Fibroblast of skin of scalp (primary cell): ENCODE measurements around the gene SFRP5. TPM values are rescaled to one million over a fixed set of nuclear protein-coding genes. Genes with fewer than 3 reads are reported as not detected.

ENCODE experiments used
- DNase-seq: peaks from one replicate; pipeline ENCODE4 v3.0.0-alpha.2; 2013
- polyA plus RNA-seq, 2 experiments: library from polyadenylated mRNA; unstranded; fragments of 120-200 nt; gene quantifications; one replicate each; pipeline ENCODE4 v1.2.1, GENCODE V29; 2013; ENCODE audit not compliant: insufficient read length in 2 of 2

Gene SFRP5
- not detected for polyA plus RNA-seq (2013, experiment 1 of 2; ENCODE audit: insufficient read length)
- not detected for polyA plus RNA-seq (2013, experiment 2 of 2; ENCODE audit: insufficient read length)

DNA sequence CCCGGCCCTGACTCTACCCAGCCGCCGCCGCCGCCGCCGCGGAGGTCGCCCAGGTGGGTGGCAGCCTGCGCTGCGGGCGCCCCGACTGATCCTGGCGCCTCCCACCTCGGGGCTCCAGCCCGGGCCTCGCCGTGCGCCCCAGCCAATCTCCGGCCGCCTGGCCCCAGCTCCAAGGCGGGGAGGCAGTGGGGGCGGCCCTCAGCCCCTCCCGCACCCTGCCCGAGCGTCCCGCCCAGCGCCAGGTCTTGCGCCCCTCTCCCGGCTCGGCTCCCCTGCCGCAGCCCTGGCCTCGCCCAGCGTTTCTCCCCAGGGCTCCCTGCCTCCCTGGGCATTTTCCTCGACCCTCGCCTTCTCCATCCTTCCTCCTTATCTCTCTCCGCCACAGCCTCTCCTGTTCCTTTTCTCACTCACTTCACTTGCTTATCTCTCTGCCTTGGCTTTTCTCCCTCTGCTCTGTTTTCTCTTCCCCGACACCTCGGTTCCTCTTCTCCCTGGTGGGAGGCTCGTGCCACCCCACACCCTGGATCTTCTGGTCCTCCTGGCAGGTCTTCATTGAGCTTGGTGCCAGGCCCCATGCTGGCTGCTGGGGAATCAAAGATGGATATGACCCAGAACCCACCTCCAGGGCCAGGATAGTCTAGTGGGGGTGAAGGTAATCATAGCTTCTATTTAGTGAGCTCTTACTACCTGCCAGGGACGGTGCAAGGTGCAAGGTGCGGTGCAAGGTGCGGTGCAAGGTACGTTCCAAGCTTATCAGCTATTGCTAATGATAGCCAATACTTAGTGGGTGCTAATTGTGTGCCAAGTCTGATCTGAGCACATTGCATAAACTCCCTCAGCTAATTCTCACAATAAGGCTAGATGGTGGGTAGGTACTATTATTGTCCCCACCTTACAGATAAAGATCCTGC, at the start of gene SFRP5:
SFRP5 (minus strand) TSS at position 87 of the 911 bp plus-strand sequence. CDS start 166 bp downstream, outside the sequence.
- DNase-seq, result no peak

GRCh38 chr10:97820096-97820704, 48.4 kb upstream of the SFRP5 start:
- DNase-seq, result no peak

- DNase-seq, result no peak
Measured at GRCh38 chr10:97818572-97818971, 46.8 kb upstream of the SFRP5 start.

DNA sequence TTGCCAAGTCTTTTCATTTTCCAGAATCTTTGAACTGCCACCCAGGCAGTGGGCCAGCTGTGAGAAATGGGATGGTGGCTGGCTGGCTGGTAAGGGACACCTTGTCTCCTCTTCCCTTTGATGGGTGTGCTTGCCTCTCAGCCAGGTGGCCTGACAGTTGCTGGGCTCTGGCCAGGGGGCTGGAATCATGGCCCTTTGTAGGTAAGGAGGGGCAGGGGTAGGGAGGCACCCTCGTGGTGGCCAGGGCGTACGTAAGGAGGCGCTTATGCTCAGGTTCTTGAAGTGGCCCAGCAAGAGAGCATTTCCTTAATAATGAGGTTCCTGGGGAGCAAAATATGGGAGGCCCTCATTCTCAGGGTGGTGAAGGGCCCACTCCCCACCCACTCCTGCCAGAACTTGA, 44.8 kb upstream of the SFRP5 start:
- no peak for DNase-seq

GRCh38 chr10:97814996-97815395, 43.2 kb upstream of the SFRP5 start:
- no peak for DNase-seq

- no peak for DNase-seq
Measured at GRCh38 chr10:97813311-97813710, 41.5 kb upstream of the SFRP5 start.

DNA sequence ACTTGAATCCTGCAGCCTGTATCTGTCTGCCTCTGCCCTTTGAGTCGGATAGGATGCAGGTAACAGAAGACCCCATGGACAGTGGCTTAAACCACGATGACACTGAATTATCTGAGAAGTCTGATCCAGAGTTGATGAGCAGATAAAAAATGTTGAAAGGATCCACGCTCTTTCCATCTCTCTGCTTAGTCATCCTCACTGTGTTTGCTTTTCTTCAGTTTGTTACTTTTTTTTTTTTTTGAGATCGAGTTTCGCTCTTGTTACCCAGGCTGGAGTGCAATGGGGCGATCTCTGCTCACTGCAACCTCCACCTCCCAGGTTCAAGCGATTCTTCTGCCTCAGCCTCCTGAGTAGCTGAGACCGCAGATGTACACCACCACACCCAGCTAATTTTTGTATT, 40.9 kb upstream of the SFRP5 start:
- no peak for DNase-seq

DNA sequence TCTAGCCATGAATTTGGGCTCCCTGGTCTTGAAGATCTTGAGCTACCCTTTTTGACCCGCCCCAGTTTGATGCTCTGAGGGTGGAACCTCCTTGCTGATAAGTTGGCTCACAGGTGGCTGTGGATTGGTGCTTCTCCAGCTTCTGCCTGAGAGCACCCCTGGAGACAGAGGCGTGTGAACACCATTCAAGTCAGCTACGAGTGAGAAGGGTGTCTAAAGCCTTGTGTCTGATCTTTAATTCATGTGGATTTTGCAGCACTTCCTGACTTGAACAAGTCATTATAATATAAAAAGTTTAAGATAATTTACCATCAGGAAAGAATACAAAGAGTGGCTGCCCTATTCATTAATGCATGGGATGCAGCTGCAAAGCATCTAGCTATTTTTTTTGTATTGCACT, 40.2 kb upstream of the SFRP5 start:
- DNase-seq, result no peak

DNA sequence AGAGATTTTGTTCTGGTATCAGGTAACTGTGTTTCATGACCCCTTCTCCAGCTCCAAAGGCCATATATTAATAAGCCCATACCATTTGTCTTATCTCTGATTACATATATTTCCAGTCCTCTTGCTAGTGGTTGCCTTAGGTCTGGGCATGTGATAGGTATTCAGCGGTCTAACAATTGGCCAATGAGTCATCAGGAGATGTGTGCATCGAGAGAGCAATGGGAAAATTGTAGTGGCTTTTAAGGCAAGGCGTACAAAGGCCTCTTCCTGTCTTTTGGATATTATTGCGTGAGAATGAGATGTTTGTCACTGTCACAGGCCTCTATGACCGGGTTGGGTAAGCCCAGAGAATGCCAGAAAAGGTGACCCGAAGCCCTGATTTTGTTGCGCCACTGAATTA, 38.6 kb upstream of the SFRP5 start:
- DNase-seq, result no peak

DNA sequence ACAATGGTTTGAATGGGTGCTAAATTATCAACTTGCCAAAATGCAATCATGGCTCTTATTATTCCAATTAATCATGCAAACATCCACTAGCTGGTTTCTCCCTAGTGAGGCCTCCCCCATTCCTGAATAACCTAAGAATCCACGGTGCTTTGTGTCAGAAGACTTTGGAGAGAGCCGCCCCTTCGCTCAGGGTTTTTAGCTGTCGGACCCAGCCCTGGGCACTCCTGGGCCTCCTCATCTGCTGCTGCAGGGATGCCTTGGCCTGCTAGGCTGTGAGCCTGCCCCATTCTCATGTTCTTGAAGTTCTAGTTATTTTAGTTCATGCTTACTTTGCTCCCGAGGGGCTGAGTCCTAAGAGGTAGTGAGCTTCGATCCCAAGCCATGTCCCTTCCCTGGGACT, 34.1 kb upstream of the SFRP5 start:
- no peak for DNase-seq

DNA sequence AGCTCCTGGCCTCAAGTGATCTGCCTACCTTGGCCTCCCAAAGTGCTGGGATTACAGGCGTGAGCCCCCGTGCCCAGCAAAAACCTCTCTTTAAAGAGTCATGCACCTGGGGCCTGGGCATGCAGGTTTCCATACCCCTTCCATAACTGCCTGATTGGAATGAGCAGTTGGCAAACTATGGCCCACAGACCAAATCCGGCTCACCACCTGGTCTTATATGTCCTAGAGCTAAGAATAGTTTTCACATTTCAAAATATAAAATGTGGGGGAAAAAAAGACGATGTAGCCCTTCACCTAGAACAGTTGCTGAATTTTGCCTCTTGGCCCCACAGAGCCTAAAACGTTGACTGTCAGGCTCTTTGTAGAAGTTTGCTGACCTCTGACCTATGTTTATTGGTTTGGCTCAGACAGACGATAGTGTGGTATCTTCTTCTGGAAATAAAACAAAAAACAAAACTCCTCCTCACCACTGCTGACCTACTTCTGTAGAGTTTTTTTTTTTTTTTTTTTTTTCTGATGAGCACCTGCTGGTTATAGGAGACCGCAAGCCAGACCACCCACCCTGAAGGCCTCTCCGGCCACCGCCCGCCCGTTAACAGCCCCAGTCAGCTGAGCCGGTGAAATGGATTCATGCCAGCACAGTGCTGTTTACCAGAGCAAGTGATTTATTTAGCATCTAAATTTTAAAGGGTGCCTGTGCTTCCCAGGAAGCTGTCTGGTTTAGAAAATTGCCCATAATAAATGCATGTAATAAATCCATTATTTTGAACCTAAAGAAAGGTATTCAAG, 33.5 kb upstream of the SFRP5 start:
- no peak for DNase-seq

DNA sequence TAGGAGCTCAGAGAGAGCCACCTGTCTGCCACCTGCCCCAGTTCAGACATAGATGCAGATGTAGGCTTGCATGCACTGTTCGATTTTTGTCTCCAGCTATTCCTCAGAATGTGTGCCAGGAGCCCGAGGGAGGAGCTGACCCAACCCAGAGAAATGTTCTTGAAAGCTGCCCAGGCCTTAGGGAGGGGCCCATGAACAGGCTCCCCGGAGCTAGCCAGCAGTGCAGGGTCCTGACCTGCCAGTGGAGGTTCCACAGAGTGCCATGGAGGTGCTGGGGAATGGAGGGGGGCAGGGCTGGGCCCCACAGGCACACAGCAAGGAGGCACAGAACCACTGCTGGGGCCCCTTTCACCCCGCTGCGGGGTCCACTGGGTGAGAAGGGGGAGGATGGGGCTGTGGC, 29.6 kb upstream of the SFRP5 start:
- DNase-seq, result no peak

- DNase-seq, result no peak
Measured at GRCh38 chr10:97800474-97800873, 28.7 kb upstream of the SFRP5 start.

DNA sequence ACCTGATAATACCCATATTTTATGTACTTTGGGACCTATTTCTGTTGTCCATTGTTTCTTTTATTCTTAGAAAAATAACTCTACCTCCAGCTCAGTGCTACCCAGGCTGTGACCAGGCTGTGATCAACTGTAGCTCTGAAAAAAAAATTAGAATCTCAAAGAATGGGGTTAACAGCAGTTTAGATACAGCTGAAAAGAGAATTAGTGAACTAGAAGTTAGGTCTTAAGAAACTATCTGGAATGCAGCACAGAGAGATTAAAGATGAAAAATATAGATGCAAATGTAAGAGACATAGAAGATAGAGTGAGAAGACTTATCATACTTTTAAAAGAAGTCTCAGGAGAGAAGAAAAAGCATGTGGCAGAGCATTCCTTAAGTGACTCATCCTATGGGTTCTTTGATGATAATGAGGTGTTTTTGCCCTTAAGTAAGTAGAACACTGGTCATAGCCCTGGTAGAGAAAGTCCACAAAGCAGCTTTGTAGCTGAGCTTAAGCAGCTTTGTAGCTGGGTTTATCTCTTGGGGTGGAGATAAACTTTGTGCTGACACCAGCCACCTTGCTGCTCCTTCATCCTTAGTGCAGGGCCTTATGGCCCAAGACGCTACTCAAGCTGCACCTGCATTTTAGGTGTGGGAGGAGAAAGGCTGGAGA, 27.3 kb upstream of the SFRP5 start:
- DNase-seq, result no peak

GRCh38 chr10:97796651-97797050, 24.9 kb upstream of the SFRP5 start:
- DNase-seq, result no peak

DNA sequence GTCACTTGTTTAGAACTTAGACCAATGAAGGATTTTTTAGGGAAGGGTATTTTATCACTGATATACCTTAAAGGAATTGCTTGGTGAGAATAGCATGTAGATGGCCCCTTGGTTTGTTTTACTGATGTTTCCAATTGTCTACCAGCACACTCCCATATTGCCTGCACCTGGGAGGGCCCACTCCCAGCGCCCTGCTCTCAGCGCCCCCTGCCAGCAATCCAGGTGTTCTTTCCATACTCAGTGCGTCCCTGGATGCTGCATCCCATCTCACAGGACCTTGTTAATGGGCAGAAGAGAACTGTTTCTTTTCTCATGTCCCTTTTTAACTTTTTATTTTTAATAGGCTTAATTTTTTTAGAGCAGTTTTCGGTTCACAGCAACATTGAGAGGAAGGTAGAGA, 24.1 kb upstream of the SFRP5 start:
- DNase-seq, result no peak

GRCh38 chr10:97791824-97792721, 20.3 kb upstream of the SFRP5 start:
- peak; percentile 54 for DNase-seq

GRCh38 chr10:97789770-97790397, 18.1 kb upstream of the SFRP5 start:
- DNase-seq, result no peak

DNA sequence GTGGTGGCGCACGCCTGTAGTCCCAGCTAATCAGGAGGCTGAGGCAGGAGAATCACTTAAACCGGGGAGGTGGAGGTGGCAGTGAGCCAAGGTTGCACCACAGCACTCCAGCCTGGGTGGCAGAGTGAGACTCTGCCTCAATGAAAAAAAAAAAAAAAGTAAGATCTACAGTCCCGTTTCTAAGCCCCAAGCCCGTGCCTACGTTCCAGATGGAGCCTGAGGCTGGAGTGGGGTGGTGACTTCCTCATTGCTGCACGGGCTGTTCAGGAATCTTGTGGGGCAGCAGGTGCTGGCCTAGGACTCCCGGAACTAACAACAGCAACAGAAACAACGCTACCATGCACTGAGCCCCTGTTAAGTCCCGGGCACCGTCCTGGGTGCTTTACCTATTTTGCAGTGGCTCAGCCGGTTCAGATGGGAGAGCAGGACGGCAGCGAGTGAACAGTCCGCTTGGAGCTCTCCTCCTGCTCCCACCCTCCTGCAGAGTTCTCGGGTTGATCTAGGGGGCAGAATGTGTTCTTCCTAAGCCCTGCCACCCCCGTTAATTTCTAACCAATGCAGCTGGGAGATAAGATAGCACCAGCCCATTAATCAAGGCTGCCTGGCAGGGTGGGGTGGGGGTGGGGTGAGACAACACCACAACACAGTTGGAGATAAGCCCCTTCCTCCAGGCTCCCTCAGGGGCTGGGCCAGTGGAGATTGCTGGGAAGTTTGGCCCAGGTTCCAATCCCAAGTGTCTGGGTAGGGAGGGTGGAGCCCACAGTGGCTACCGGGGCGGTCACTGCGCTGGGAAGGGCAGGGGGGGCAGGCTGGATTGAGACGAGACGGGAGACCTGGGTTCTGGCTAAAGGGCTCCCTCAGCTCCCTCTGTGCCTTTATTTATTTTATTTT, 17.0 kb upstream of the SFRP5 start:
- no peak for DNase-seq

DNA sequence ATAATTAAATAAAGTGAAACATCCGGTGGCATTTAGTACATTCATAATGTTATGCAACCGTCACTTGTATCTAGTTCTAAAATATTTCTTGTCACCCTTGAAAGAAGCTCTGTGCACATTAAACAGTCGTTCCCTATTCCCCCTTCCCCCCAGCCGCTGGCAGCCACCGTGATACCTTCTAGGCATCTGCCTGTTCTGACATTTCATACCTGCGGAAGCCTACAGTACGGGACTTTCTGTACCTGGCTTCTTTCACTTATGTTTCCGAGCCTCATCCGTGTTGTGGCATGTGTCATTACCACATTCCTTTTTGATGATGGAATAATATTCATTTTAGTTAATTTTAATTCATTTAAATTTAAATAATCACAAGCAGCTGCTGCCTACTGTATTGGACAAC, 13.9 kb upstream of the SFRP5 start:
- DNase-seq, result no peak
